ENCODE results near the gene TK2.
"Not testable (repeated sequence)": the region's sequence is repeated elsewhere in the genome, so short reads cannot be mapped to it uniquely, and the experiment has no call there.

The TK2 gene

DNA sequence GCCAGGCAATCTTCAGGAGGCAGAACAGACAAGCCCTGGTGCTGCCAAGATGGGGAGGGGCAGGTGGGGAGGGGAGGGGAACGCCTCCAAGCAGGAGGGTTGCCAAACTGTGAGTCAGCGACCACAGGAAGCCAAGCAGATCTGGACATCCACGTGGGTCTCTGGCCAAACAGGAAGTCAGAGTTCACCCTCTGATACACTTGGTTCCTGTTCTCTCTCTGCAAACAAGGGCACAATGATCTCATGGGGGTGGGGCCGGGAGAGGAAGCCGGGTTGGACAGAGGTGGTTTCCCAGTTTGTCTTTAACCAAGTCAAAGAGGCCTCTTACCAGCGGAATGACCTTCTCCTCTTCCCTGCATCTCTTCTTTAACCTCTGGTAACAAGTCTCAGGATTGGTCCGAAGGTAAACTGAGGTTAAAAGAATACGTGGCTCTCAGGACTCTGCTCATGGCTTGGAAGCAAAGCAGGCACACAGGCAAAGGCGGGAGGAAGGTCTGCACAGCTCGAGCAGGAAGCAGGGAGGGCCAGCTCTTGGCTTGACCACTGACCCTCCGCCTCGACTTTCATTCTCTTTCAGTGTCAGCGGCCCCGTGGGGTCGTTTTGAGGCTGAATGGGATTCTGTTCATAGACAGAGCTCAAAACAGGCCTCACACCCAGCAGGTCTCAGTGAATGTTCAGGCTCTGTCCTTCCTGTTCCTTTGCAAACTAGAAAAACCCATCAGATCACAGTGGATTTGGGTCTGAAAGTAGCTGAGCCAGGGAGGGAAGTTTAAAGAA lies 32.9 kb downstream of the TK2 start:
- no peaks in the 10 kb centered on the region for H3K9me3 ChIP-seq (ENCODE audit: low read length)
- H2AFZ ChIP-seq (ENCODE audit: low read depth, low read length), result no peak overlapping the region
- H3K27me3 ChIP-seq (ENCODE audit: insufficient read depth, low read length), result no peaks in the 10 kb centered on the region
- H3K4me3 ChIP-seq (ENCODE audit: low read length), result no peak overlapping the region
- H3K36me3 ChIP-seq (ENCODE audit: insufficient read depth, low read length), result no peaks in the 10 kb centered on the region
- H3K4me1 ChIP-seq (ENCODE audit: insufficient read depth, low read length), result peaks cover 22% of the 10 kb centered on the region

DNA sequence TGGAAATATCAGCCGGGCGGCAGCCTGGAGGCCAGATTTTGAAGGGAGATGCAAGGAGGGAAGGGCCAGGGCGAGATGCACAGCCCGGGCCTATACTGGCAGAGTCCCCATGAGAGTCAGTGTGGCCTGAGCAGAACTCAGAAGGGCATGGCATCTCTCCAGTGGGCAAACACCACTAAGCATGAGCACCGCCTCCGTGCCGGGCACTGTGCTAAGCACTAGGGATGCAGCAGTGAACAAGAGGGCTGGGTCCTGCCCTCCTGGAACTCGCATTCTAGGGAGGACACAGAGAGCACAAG lies 33.5 kb downstream of the TK2 start:
- H3K4me3 ChIP-seq (ENCODE audit: low read length), result no peak overlapping the region
- no peaks in the 10 kb centered on the region for H3K9me3 ChIP-seq (ENCODE audit: low read length)
- no peaks in the 10 kb centered on the region for H3K36me3 ChIP-seq (ENCODE audit: insufficient read depth, low read length)
- no peak overlapping the region for H2AFZ ChIP-seq (ENCODE audit: low read depth, low read length)
- no peaks in the 10 kb centered on the region for H3K27me3 ChIP-seq (ENCODE audit: insufficient read depth, low read length)
- peaks cover 27% of the 10 kb centered on the region for H3K4me1 ChIP-seq (ENCODE audit: insufficient read depth, low read length)

DNA sequence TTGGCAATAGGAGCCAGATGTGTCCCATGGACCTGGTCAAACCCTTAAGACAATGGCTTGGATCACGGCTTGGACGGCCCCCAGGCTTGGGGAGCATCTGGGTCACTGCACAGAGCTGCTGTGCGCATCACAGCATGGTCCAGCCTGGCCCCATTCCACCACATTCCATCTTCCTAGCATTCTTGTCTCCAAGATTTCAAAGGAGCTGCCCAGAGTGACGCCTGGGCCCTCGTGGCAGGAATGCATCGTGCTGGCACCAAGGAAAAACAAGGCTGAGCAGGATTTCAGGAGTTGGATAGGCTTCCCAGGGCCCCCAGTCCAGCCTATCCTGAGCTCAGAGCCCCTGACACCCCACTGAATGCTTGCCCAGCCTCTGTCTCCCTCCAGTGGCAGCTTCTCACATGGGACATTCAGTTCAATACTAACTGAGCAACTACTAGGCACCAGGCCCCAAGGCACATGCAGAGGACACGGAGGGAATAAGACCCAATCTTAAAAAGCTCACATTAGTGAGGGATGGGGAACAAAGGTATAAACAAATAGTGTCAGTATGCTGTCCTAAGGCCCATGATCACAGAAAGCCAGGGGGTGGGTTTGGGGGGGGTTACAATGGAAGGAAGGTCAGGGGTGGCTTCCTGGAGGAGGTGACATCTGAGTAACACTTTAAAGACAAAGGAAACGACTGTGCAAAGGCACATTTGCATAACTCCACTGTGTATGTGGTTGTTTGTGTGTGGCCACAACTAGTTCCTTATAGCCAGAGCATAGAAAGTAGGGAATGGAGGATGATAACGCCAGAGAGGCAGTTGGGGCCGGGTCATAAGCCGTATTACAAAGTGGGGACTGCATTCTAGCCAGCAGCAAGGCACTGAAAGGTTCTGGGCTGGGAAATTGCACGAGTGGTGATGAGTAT lies 34.1 kb downstream of the TK2 start:
- H2AFZ ChIP-seq (ENCODE audit: low read depth, low read length), result no peak overlapping the region
- H3K9me3 ChIP-seq (ENCODE audit: low read length), result no peaks in the 10 kb centered on the region
- no peak overlapping the region for H3K4me3 ChIP-seq (ENCODE audit: low read length)
- no peaks in the 10 kb centered on the region for H3K36me3 ChIP-seq (ENCODE audit: insufficient read depth, low read length)
- no peaks in the 10 kb centered on the region for H3K27me3 ChIP-seq (ENCODE audit: insufficient read depth, low read length)
- peaks cover 32% of the 10 kb centered on the region for H3K4me1 ChIP-seq (ENCODE audit: insufficient read depth, low read length)

DNA sequence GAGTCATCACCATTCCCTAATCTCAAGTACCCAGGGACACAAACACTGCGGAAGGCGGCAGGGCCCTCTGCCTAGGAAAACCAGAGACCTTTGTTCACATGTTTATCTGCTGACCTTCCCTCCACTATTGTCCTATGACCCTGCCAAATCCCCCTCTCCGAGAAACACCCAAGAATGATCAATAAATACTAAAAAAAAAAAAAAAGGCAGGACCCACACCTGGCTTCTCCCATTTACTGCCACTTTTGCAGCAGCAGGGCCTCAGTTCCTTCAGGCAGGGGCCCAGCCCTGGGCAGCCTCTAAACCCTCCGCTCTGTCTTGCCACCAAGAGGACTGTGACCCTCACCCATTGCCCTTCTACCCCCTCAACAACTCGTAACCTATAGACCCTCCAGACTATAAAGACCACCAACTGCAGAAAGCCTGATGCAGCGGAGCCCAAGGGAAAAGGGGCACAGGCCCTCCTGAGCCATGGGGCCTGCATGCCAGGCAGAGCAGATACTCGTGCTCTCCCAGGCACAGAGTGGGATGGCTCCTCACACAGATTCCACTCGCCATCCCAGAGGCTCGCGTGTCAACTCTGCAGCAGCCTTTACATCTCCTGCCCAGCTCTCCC lies 34.8 kb downstream of the TK2 start:
- not testable (repeated sequence) for H3K36me3 ChIP-seq (ENCODE audit: insufficient read depth, low read length); H3K4me3 ChIP-seq (ENCODE audit: low read length); H3K9me3 ChIP-seq (ENCODE audit: low read length); H3K27me3 ChIP-seq (ENCODE audit: insufficient read depth, low read length); H2AFZ ChIP-seq (ENCODE audit: low read depth, low read length)
- H3K4me1 ChIP-seq (ENCODE audit: insufficient read depth, low read length), result peaks cover 32% of the 10 kb centered on the region

DNA sequence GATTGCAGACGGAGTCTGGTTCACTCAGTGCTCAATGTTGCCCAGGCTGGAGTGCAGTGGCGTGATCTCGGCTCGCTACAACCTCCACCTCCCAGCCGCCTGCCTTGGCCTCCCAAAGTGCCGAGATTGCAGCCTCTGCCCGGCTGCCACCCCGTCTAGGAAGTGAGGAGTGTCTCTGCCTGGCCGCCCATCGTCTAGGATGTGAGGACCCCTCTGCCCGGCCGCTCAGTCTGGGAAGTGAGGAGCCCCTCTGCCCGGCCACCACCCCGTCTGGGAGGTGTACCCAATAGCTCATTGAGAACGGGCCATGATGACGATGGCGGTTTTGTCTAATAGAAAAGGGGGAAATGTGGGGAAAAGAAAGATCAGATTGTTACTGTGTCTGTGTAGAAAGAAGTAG lies 35.5 kb downstream of the TK2 start:
- not testable (repeated sequence) for H2AFZ ChIP-seq (ENCODE audit: low read depth, low read length); H3K9me3 ChIP-seq (ENCODE audit: low read length); H3K27me3 ChIP-seq (ENCODE audit: insufficient read depth, low read length); H3K36me3 ChIP-seq (ENCODE audit: insufficient read depth, low read length); H3K4me3 ChIP-seq (ENCODE audit: low read length)
- peaks cover 32% of the 10 kb centered on the region for H3K4me1 ChIP-seq (ENCODE audit: insufficient read depth, low read length)

DNA sequence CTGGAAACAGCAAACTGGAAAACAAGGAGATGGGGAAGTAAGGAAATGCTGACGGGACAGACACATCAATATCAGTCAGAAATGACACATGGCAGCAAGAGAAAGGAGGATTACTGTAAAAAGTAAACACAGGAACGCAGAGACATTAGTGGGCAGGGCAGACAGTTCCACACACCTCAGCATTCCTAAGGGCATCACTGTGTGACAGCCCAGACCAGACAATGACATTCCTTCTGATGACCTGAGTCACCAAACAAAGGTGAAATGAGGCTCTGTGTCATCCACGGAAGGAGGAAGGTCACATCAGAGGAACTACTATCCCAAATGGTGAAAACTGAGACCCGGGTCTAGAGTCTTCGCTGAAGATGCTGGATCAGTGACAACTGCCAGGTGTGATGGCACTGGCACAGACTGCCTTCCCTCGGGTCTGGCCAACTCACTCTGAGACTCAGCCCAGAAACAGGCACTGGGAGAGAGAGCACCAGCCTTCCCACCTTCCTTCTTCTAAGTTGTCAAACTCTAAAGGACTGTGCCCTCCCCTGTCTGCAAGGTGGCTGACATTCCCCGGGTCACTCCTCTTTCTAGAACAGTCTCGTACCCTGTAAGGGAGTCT lies 36.7 kb downstream of the TK2 start:
- no peaks in the 10 kb centered on the region for H3K9me3 ChIP-seq (ENCODE audit: low read length)
- H3K4me3 ChIP-seq (ENCODE audit: low read length), result no peak overlapping the region
- no peak overlapping the region for H2AFZ ChIP-seq (ENCODE audit: low read depth, low read length)
- peaks cover 32% of the 10 kb centered on the region for H3K4me1 ChIP-seq (ENCODE audit: insufficient read depth, low read length)
- no peaks in the 10 kb centered on the region for H3K27me3 ChIP-seq (ENCODE audit: insufficient read depth, low read length)
- no peaks in the 10 kb centered on the region for H3K36me3 ChIP-seq (ENCODE audit: insufficient read depth, low read length)

DNA sequence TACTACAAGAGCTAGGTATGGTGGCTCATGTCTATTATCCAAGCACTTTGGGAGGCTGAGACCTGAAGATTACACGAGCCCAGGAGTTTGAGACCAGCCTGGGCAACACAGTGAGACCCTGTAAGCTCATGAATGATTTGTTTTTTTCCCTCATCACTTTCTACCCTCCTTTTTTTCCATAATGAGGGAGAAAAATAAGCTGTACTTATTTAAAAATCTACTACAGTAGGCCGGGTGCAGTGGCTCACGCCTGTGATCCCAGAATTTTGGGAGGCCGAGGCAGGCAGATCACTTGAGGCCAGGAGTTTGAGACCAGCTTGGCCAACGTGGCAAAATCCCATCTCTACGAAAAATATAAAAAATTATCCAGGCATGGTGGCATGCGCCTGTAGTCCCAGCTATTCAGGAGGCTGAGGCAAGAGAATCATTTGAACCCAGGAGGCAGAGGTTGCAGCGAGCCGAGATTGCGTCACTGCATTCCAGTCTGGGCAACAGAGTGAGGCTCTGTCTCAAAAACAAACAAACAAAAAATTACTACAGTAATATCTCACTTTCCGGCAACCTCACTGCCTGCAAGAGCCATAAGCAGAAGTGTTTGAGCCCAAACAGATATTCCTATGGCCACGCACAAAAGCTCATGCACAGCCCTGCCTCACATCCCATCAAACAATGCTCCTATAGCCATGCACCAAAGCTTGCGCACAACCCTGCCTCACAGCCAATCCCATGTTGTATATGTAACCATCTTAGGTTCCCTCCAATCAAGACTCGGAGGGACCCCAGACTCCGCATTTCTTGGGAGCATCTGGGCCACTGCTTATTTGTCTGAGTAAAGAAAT lies 37.4 kb downstream of the TK2 start:
- H3K4me1 ChIP-seq (ENCODE audit: insufficient read depth, low read length), result peaks cover 25% of the 10 kb centered on the region

DNA sequence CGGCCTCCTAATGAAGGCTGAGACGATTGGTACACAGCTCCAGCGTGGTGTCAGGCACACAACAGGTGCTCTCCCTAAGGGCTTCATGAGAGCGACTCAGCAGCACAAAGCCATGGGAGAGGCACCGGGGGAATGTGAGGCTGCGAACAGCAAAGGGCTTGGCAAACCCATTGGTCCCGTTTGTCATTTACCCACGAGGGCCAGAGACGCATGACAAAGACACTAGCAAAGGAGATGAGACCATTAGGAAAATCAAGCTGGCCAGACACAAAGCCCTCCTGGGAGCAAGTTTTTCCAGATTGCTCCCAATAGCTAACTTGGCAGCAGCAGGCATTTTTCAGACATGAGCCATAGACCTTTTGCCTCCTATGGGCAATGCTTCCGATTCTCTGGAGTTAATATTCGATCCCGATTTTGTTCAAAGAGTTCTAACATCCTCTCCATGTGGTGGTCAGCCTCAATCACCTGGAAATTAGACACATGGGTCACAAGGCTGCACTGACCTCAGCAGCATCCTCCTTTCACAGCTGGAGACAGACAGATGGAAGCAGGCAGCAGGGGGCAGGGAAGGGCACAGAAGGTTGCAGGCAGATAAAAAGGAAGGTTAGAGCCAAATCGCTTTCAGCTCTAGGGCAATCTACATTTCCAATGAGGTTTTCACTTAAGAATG lies 38.2 kb downstream of the TK2 start:
- no peak overlapping the region for H2AFZ ChIP-seq (ENCODE audit: low read depth, low read length)
- peaks cover 17% of the 10 kb centered on the region for H3K4me1 ChIP-seq (ENCODE audit: insufficient read depth, low read length)
- H3K4me3 ChIP-seq (ENCODE audit: low read length), result no peak overlapping the region

More for the DNA sequence above, 37.4 kb downstream of the TK2 start:
- Histone ChIP-seq H3K9me3 (ENCODE audit: low read length) (no peaks in the 10 kb centered on the region), H3K27me3 (ENCODE audit: insufficient read depth, low read length) (no peaks in the 10 kb centered on the region), H3K4me3 (ENCODE audit: low read length) (no peak overlapping the region), H3K36me3 (ENCODE audit: insufficient read depth, low read length) (no peaks in the 10 kb centered on the region), H2AFZ (ENCODE audit: low read depth, low read length) (no peak overlapping the region)

DNA sequence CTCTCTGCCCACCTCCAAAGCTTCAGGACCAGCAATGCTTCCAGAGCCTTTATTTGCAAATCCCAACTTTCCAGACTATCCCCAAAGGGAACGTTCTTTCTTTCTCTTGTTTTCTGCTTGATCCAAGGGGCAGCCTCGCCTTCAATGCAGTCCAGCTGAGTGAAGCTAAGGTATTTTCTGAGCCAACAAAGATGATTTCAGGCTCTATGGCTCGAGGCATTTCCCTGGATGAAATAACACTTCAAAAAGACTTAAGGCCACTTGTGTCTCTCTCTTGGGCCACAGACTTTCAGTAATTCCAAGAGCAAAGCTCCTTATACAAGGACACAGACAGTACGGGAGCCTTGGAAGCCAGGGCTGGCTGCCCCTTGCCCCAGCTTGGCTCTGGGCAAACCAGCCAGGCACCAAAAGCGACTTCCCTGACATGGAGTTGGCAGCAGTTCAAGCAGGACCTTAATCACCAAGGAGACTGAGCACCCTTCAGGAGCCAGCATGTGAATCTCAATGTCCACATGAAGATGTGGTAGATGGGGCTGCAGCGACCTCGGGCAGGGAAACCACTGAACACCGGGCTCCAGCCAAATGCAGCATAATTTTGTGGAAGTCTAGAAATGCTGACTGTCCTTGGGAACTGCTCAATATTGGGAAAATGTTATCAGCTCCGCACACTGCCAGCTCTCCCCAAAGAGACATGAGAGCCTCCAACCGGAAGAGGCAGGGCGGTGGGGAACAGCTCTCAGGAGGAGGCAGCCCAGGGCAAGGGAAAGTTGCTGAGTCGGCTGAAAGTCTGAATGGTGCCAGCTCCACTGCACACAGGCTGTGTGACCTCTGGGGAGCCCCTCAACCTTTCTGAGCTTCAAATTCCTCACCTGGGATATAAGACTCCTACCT lies 39.0 kb downstream of the TK2 start:
- Histone ChIP-seq H2AFZ (ENCODE audit: low read depth, low read length) (no peak overlapping the region), H3K27me3 (ENCODE audit: insufficient read depth, low read length) (no peaks in the 10 kb centered on the region), H3K9me3 (ENCODE audit: low read length) (no peaks in the 10 kb centered on the region), H3K36me3 (ENCODE audit: insufficient read depth, low read length) (no peaks in the 10 kb centered on the region), H3K4me1 (ENCODE audit: insufficient read depth, low read length) (peaks cover 14% of the 10 kb centered on the region), H3K4me3 (ENCODE audit: low read length) (no peak overlapping the region)

More for the DNA sequence above, 38.2 kb downstream of the TK2 start:
- Histone ChIP-seq H3K9me3 (ENCODE audit: low read length) (no peaks in the 10 kb centered on the region), H3K36me3 (ENCODE audit: insufficient read depth, low read length) (no peaks in the 10 kb centered on the region), H3K27me3 (ENCODE audit: insufficient read depth, low read length) (no peaks in the 10 kb centered on the region)

DNA sequence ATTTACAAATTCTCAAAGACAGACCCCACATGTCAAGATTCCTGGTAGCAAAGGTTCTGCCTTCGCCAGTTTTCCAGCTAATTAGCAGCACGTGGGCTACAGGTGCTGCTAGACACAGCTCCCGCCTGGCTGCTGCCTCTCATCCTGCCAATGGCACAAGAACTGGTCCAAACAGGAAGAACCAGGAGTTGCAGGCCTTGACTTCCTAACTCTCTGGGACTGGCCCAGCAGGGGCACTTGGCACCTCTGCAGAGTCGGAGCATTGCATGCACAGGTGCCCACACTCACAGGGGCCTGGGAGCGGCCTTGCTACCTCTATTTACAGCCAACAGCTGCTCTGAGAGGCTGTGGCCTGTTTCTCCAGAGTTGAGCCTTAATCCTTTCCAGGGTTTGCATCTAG lies 39.6 kb downstream of the TK2 start:
- Histone ChIP-seq H3K4me3 (ENCODE audit: low read length) (no peak overlapping the region), H3K9me3 (ENCODE audit: low read length) (no peaks in the 10 kb centered on the region), H3K36me3 (ENCODE audit: insufficient read depth, low read length) (no peaks in the 10 kb centered on the region), H2AFZ (ENCODE audit: low read depth, low read length) (no peak overlapping the region), H3K4me1 (ENCODE audit: insufficient read depth, low read length) (peaks cover 14% of the 10 kb centered on the region), H3K27me3 (ENCODE audit: insufficient read depth, low read length) (no peaks in the 10 kb centered on the region)

DNA sequence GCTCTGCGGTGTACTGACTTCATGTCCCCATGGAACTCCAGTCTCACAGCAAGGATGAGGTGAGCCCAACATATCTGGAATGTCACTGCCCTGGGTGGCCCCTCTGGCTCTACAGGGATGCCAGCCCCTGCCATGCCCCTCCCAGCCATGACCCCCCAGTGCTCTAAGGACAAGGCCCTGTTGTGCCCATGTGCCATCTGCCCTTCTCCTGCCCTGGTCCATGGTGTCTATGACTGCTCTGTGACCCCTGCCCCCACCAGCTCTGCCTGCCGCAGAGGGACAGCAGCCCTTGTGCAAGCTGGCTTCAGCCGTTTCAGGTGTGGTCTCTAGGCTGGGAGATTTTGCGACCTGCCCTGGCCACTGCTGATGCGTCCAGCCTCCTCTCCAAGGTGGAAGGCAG lies 40.3 kb downstream of the TK2 start:
- Histone ChIP-seq H3K4me3 (ENCODE audit: low read length) (no peak overlapping the region), H3K4me1 (ENCODE audit: insufficient read depth, low read length) (peaks cover 14% of the 10 kb centered on the region), H3K27me3 (ENCODE audit: insufficient read depth, low read length) (no peaks in the 10 kb centered on the region), H3K9me3 (ENCODE audit: low read length) (no peaks in the 10 kb centered on the region), H3K36me3 (ENCODE audit: insufficient read depth, low read length) (no peaks in the 10 kb centered on the region), H2AFZ (ENCODE audit: low read depth, low read length) (no peak overlapping the region)
